ENCODE results near the gene TULP1. TPM values are rescaled to one million over a fixed set of nuclear protein-coding genes. Genes with fewer than 3 reads are reported as not detected.

TULP1 gene
- total and polyA plus RNA-seq, 2 of the 13 experiments (the other 11 are each of a cell fraction or from before 2014, with no cell fraction given): not detected

GRCh38 chr6:35469751-35470662 lies 42.7 kb downstream of the TULP1 start (continued):
- TF ChIP-seq ZNF275 (CRISPR knock-in tag; IDR thresholded peaks at IDR 0.05; ENCODE audit: borderline replicate concordance): no peak
- no peak for TF ChIP-seq EHMT2 (IDR thresholded peaks at IDR 0.05; ENCODE audit: borderline replicate concordance, low read depth, low read length)
- no peak for TF ChIP-seq DNMT1 (CRISPR knock-in tag; IDR thresholded peaks at IDR 0.05)
- TF ChIP-seq AKNA (CRISPR knock-in tag; IDR thresholded peaks at IDR 0.05; ENCODE audit: borderline replicate concordance): no peak
- no peak for TF ChIP-seq ZNF460 (CRISPR knock-in tag; IDR thresholded peaks at IDR 0.05; ENCODE audit: borderline replicate concordance)
- peak; percentile 67; the same call in 1 of the 2 replicates for TF ChIP-seq TP53 (CRISPR knock-in tag; conservative IDR thresholded peaks at IDR 0.05)
- TF ChIP-seq GLI4 (CRISPR knock-in tag; IDR thresholded peaks at IDR 0.05; ENCODE audit: borderline replicate concordance): no peak
- no peak for TF ChIP-seq ZNF558 (CRISPR knock-in tag; IDR thresholded peaks at IDR 0.05; ENCODE audit: borderline replicate concordance)
- TF ChIP-seq NFKBIZ (CRISPR knock-in tag; IDR thresholded peaks at IDR 0.05): 0 out of 2 replicates have a peak, but pooled peaks have one; percentile 19
- no peak for TF ChIP-seq ATM (IDR thresholded peaks at IDR 0.05; ENCODE audit: borderline replicate concordance)
- TF ChIP-seq SSRP1 (CRISPR knock-in tag; IDR thresholded peaks at IDR 0.05): peak; percentile 55; the same call in 1 of the 2 replicates
- TF ChIP-seq TEAD2 (CRISPR knock-in tag; IDR thresholded peaks at IDR 0.05): peak; percentile 12; the same call in 1 of the 2 replicates
- TF ChIP-seq ZFP37 (CRISPR knock-in tag; IDR thresholded peaks at IDR 0.05; ENCODE audit: borderline replicate concordance): no peak
- no peak for TF ChIP-seq PBX2 (CRISPR knock-in tag; IDR thresholded peaks at IDR 0.05)
- TF ChIP-seq TMF1 (CRISPR knock-in tag; IDR thresholded peaks at IDR 0.05; ENCODE audit: low read depth): peak; percentile 69; the same call in 1 of the 2 replicates
- 0 out of 2 replicates have a peak, but pooled peaks have one; percentile 18 for TF ChIP-seq NR0B2 (CRISPR knock-in tag; IDR thresholded peaks at IDR 0.05)
- TF ChIP-seq KDM4B (CRISPR knock-in tag; IDR thresholded peaks at IDR 0.05): no peak
- TF ChIP-seq ZNF501 (CRISPR knock-in tag; IDR thresholded peaks at IDR 0.05): no peak
- TF ChIP-seq FOXM1 (CRISPR knock-in tag; IDR thresholded peaks at IDR 0.05): no peak
- TF ChIP-seq ZNF143 (CRISPR knock-in tag; IDR thresholded peaks at IDR 0.05): no peak; the same call in 1 of the 2 replicates
- no peak for TF ChIP-seq ATAD3A (CRISPR knock-in tag; IDR thresholded peaks at IDR 0.05)
- peak; percentile 87 for TF ChIP-seq RBM22 (optimal IDR thresholded peaks at IDR 0.05; ENCODE audit: low read length)
- 0 out of 2 replicates have a peak, but pooled peaks have one; percentile 51 for TF ChIP-seq ZNF891 (CRISPR knock-in tag; IDR thresholded peaks at IDR 0.05)
